Naive thymus-derived CD8-positive, alpha-beta T cell (primary cell): Measurements from ENCODE around the gene KIFC3. TPM values are rescaled to one million over a fixed set of nuclear protein-coding genes. Genes with fewer than 3 reads are reported as not detected.

Source experiments
- ATAC-seq, 2 donors: fragments of 150-1000 bp; cut with Tn5 transposase in 1 of 2; sonication (Bioruptor Pico), chemical (Tn5 transposase) in 1 of 2; 1 replicate in 1 of 2; 2 replicates in 1 of 2; pipeline ENCODE4 v1.10.0; 2021; ENCODE audit warnings: mild to moderate bottlenecking in 2 of 2, moderate library complexity in 2 of 2
- POLR2A ChIA-PET: fragments of 350-600 bp; sonication (Branson Sonifier 250); formaldehyde crosslinking; loops from one replicate; lab custom pipeline; 2021; ENCODE audit warnings: antibody characterized with exemption; lab: Charles Lee
- DNase-seq, 10 donors: peaks; one replicate each; pipeline versions ENCODE4 v3.0.0 to v3.0.0-alpha.2; 2020 to 2022
- H3K27ac Mint-ChIP-seq, 10 donors: one replicate each; pipeline ENCODE4 v1.8.0; 2020 to 2022; ENCODE audit warnings: mild to moderate bottlenecking in 10 of 10, mixed read lengths in 10 of 10, moderate library complexity in 4 of 10, inconsistent platforms in 1 of 10
- H3K27me3 Mint-ChIP-seq, 5 donors: one replicate each; pipeline ENCODE4 v1.8.0; 2021 to 2022; ENCODE audit warnings: mixed read lengths in 5 of 5
- H3K36me3 Mint-ChIP-seq, 3 donors: one replicate each; pipeline ENCODE4 v1.8.0; 2020 to 2022; ENCODE audit warnings: mixed read lengths in 3 of 3, mild to moderate bottlenecking in 2 of 3, inconsistent platforms in 1 of 3
- H3K4me1 Mint-ChIP-seq, 4 donors: one replicate each; pipeline ENCODE4 v1.8.0; 2021 to 2022; ENCODE audit warnings: mixed read lengths in 4 of 4
- H3K4me3 Mint-ChIP-seq, 10 donors: one replicate each; pipeline ENCODE4 v1.8.0; 2020 to 2022; ENCODE audit warnings: mild to moderate bottlenecking in 10 of 10, mixed read lengths in 10 of 10, moderate library complexity in 6 of 10, inconsistent platforms in 1 of 10
- H3K9me3 Mint-ChIP-seq, 9 donors: one replicate each; pipeline ENCODE4 v1.8.0; 2020 to 2022; ENCODE audit warnings: mixed read lengths in 9 of 9, mild to moderate bottlenecking in 3 of 9, inconsistent platforms in 1 of 9, moderate library complexity in 1 of 9
- polyA plus RNA-seq, 3 donors: library from polyadenylated mRNA; unstranded; fragments of 300-500 nt; fragmentation: Illumina TruSeq; gene quantifications; one replicate each; pipeline ENCODE4 v1.2.3, GENCODE V29; 2021
- total RNA-seq, 8 experiments: library from RNA in 2 of 8; stranded (reverse) in 2 of 8; gene quantifications; one replicate each; pipeline ENCODE4 v1.2.3 and lab custom pipeline; 2021 to 2026

Gene KIFC3
- total and polyA plus RNA-seq, 5 experiments from 2014 or later: 0.23 to 0.44 (median 0.36) TPM; not detected in 2

GRCh38 chr16:57728336-57729181 is 73.7 kb downstream of the KIFC3 start:
- Mint-ChIP-seq H3K4me1 (peaks cover 6 to 9% (median 7%) of the 10 kb centered on the region in 4 donors), H3K9me3 (peaks cover 0 to 20% (median 4%) of the 10 kb centered on the region in 9 donors), H3K27ac (no peak overlapping the region), H3K4me3 (no peak overlapping the region), H3K27me3 (no peaks in the 10 kb centered on the region), H3K36me3 (peaks cover 0 to 6% (median 0%) of the 10 kb centered on the region in 3 donors)
- ATAC-seq (no peak), DNase-seq (no peak)
- POLR2A ChIA-PET: no interaction called here

- H3K4me3 Mint-ChIP-seq: no peak overlapping the region
- peaks cover 0 to 9% (median under 1%) of the 10 kb centered on the region in 4 donors for H3K4me1 Mint-ChIP-seq
- no peak for ATAC-seq
- H3K36me3 Mint-ChIP-seq: no peaks in the 10 kb centered on the region
- no peak overlapping the region for H3K27ac Mint-ChIP-seq
- H3K9me3 Mint-ChIP-seq: peaks cover 0 to 11% (median 1%) of the 10 kb centered on the region in 9 donors
- H3K27me3 Mint-ChIP-seq: no peaks in the 10 kb centered on the region
- POLR2A ChIA-PET: interaction anchor here (0.6 to 2.0 kb wide), 2 partner anchors 7 to 37 kb away, joined by 4 read pairs; no protein-coding TSS in a partner anchor
- no peak for DNase-seq
Observed at GRCh38 chr16:57727610-57728009, 74.7 kb downstream of the KIFC3 start.

- H3K27ac Mint-ChIP-seq: no peak overlapping the region
Observed at GRCh38 chr16:57726433-57726947, 75.8 kb downstream of the KIFC3 start.

GRCh38 chr16:57725976-57726375 is 76.3 kb downstream of the KIFC3 start:
- H3K4me3 Mint-ChIP-seq: no peak overlapping the region
- peaks cover 0 to 9% (median 0%) of the 10 kb centered on the region in 9 donors for H3K9me3 Mint-ChIP-seq
- H3K27ac Mint-ChIP-seq: no peak overlapping the region
- POLR2A ChIA-PET: interaction anchor here (2.0 kb wide), 1 partner anchor 9 kb away, joined by 4 read pairs; no protein-coding TSS in a partner anchor
- ATAC-seq: no peak
- H3K36me3 Mint-ChIP-seq: no peaks in the 10 kb centered on the region
- H3K27me3 Mint-ChIP-seq: peaks cover 0 to 2% (median 0%) of the 10 kb centered on the region in 5 donors
- DNase-seq: no peak
- peaks cover 0 to 9% (median under 1%) of the 10 kb centered on the region in 4 donors for H3K4me1 Mint-ChIP-seq

More at GRCh38 chr16:57726433-57726947, 75.8 kb downstream of the KIFC3 start:
- peaks cover 0 to 9% (median 0%) of the 10 kb centered on the region in 9 donors for H3K9me3 Mint-ChIP-seq
- DNase-seq (no peak), ATAC-seq (no peak)
- H3K36me3 Mint-ChIP-seq: no peaks in the 10 kb centered on the region
- peaks cover 0 to 9% (median under 1%) of the 10 kb centered on the region in 4 donors for H3K4me1 Mint-ChIP-seq
- peaks cover 0 to under 1% (median 0%) of the 10 kb centered on the region in 5 donors for H3K27me3 Mint-ChIP-seq
- H3K4me3 Mint-ChIP-seq: no peak overlapping the region
- POLR2A ChIA-PET: interaction anchor here (2.0 kb wide), 1 partner anchor 9 kb away, joined by 4 read pairs; no protein-coding TSS in a partner anchor

- Mint-ChIP-seq H3K9me3 (peaks cover 0 to 9% (median 0%) of the 10 kb centered on the region in 9 donors), H3K4me3 (no peak overlapping the region)
- POLR2A ChIA-PET: interaction anchor here (2.0 kb wide), 1 partner anchor 10 kb away, joined by 4 read pairs; no protein-coding TSS in a partner anchor
Observed at GRCh38 chr16:57725554-57725953, 76.7 kb downstream of the KIFC3 start.

GRCh38 chr16:57725151-57725550 is 77.1 kb downstream of the KIFC3 start:
- H3K9me3 Mint-ChIP-seq: peaks cover 0 to 9% (median 0%) of the 10 kb centered on the region in 9 donors
- no peak for ATAC-seq
- no peak overlapping the region for H3K27ac Mint-ChIP-seq
- no peak overlapping the region for H3K4me3 Mint-ChIP-seq
- H3K27me3 Mint-ChIP-seq: peaks cover 0 to 2% (median 0%) of the 10 kb centered on the region in 5 donors
- peaks cover 0 to 9% (median under 1%) of the 10 kb centered on the region in 4 donors for H3K4me1 Mint-ChIP-seq
- H3K36me3 Mint-ChIP-seq: no peaks in the 10 kb centered on the region
- POLR2A ChIA-PET: no interaction called here
- DNase-seq: no peak

More at GRCh38 chr16:57725554-57725953, 76.7 kb downstream of the KIFC3 start:
- ATAC-seq (no peak), DNase-seq (no peak)
- H3K36me3 Mint-ChIP-seq: no peaks in the 10 kb centered on the region
- H3K4me1 Mint-ChIP-seq: peaks cover 0 to 9% (median under 1%) of the 10 kb centered on the region in 4 donors
- H3K27ac Mint-ChIP-seq: no peak overlapping the region
- H3K27me3 Mint-ChIP-seq: peaks cover 0 to 2% (median 0%) of the 10 kb centered on the region in 5 donors

- DNase-seq (no peak), ATAC-seq (no peak)
- H3K36me3 Mint-ChIP-seq: no peaks in the 10 kb centered on the region
- peaks cover 0 to 2% (median 0%) of the 10 kb centered on the region in 5 donors for H3K27me3 Mint-ChIP-seq
- peaks cover 0 to 9% (median under 1%) of the 10 kb centered on the region in 4 donors for H3K4me1 Mint-ChIP-seq
- H3K9me3 Mint-ChIP-seq: peaks cover 0 to 9% (median 0%) of the 10 kb centered on the region in 9 donors
- POLR2A ChIA-PET: no interaction called here
- H3K27ac Mint-ChIP-seq: no peak overlapping the region
- H3K4me3 Mint-ChIP-seq: no peak overlapping the region
Observed at GRCh38 chr16:57724531-57724930, 77.8 kb downstream of the KIFC3 start.

GRCh38 chr16:57723170-57723569 is 79.1 kb downstream of the KIFC3 start:
- no peak for DNase-seq
- H3K4me1 Mint-ChIP-seq: peaks cover 0 to 4% (median under 1%) of the 10 kb centered on the region in 4 donors
- no peak overlapping the region for H3K4me3 Mint-ChIP-seq
- no peaks in the 10 kb centered on the region for H3K36me3 Mint-ChIP-seq
- H3K27me3 Mint-ChIP-seq: peaks cover 0 to 2% (median 0%) of the 10 kb centered on the region in 5 donors
- ATAC-seq: no peak
- H3K27ac Mint-ChIP-seq: no peak overlapping the region
- no peaks in the 10 kb centered on the region for H3K9me3 Mint-ChIP-seq
- POLR2A ChIA-PET: interaction anchor here (0.5 kb wide), 1 partner anchor 49 kb away, joined by 3 read pairs; no protein-coding TSS in a partner anchor

GRCh38 chr16:57722651-57723050 is 79.6 kb downstream of the KIFC3 start:
- DNase-seq (no peak), ATAC-seq (no peak)
- peaks cover 0 to 2% (median 0%) of the 10 kb centered on the region in 5 donors for H3K27me3 Mint-ChIP-seq
- POLR2A ChIA-PET: interaction anchor here (0.5 kb wide), 1 partner anchor 48 kb away, joined by 3 read pairs; no protein-coding TSS in a partner anchor
- H3K27ac Mint-ChIP-seq: no peak overlapping the region
- peak overlapping the region in 1 of 10 donors; percentile 10 for H3K4me3 Mint-ChIP-seq
- H3K9me3 Mint-ChIP-seq: no peaks in the 10 kb centered on the region
- no peaks in the 10 kb centered on the region for H3K36me3 Mint-ChIP-seq
- H3K4me1 Mint-ChIP-seq: peaks cover 0 to 4% (median under 1%) of the 10 kb centered on the region in 4 donors

- DNase-seq (no peak), ATAC-seq (no peak)
- no peak overlapping the region for H3K27ac Mint-ChIP-seq
- no peaks in the 10 kb centered on the region for H3K9me3 Mint-ChIP-seq
- H3K4me3 Mint-ChIP-seq: no peak overlapping the region
- no peaks in the 10 kb centered on the region for H3K36me3 Mint-ChIP-seq
- H3K4me1 Mint-ChIP-seq: peaks cover 0 to 4% (median under 1%) of the 10 kb centered on the region in 4 donors
- POLR2A ChIA-PET: no interaction called here
- H3K27me3 Mint-ChIP-seq: peaks cover 0 to 2% (median 0%) of the 10 kb centered on the region in 5 donors
Observed at GRCh38 chr16:57722210-57722499, 80.1 kb downstream of the KIFC3 start.

GRCh38 chr16:57721356-57722209 is 80.7 kb downstream of the KIFC3 start:
- no peak overlapping the region for H3K27ac Mint-ChIP-seq
- H3K9me3 Mint-ChIP-seq: no peaks in the 10 kb centered on the region
- peaks cover 0 to 2% (median under 1%) of the 10 kb centered on the region in 4 donors for H3K4me1 Mint-ChIP-seq
- POLR2A ChIA-PET: no interaction called here
- DNase-seq (no peak), ATAC-seq (no peak)
- no peak overlapping the region for H3K4me3 Mint-ChIP-seq
- H3K36me3 Mint-ChIP-seq: no peaks in the 10 kb centered on the region
- H3K27me3 Mint-ChIP-seq: peaks cover 0 to 2% (median 0%) of the 10 kb centered on the region in 5 donors

- ATAC-seq: peak; percentile 66 to 73
- Mint-ChIP-seq H3K9me3 (no peaks in the 10 kb centered on the region), H3K4me1 (peaks cover 0 to 2% (median 0%) of the 10 kb centered on the region in 4 donors), H3K27ac (no peak overlapping the region), H3K4me3 (no peak overlapping the region), H3K27me3 (peaks cover 0 to 2% (median 0%) of the 10 kb centered on the region in 5 donors), H3K36me3 (no peaks in the 10 kb centered on the region)
- peak in 8 of 10 donors; percentile 21 to 47 (median 35) for DNase-seq
- POLR2A ChIA-PET: no interaction called here
Observed at GRCh38 chr16:57720142-57720575, 82.1 kb downstream of the KIFC3 start.
